NB4 (cell line): ENCODE data around the gene ZNF81.

ENCODE experiments used
- CTCF ChIP-seq: IDR thresholded peaks from one replicate; pipeline ENCODE4 v1.5.1; 2012; ENCODE audit warnings: low read depth, low read length
- POLR2A ChIP-seq: IDR thresholded peaks from 2 replicates; pipeline ENCODE4 v1.6.1; 2011; ENCODE audit warnings: mild to moderate bottlenecking; ENCODE audit not compliant: insufficient read length; ENCODE audit errors: extremely low read depth

- no peak for TF ChIP-seq CTCF
- TF ChIP-seq POLR2A: no peak
Measured at GRCh38 chrX:47956016-47956415, 119.3 kb downstream of the ZNF81 start.
